Gastroesophageal sphincter (tissue), 4 donors: ENCODE data around the gene SLC38A5. TPM values are rescaled to one million over a fixed set of nuclear protein-coding genes. Genes with fewer than 3 reads are reported as not detected.

ENCODE experiments used
- ATAC-seq: fragments of 150-250 bp; one replicate; pipeline ENCODE4 v1.9.1; 2016; ENCODE audit warnings: mild to moderate bottlenecking, moderate library complexity
- H3K27ac ChIP-seq, 4 donors: fragments of 200-600 bp; sonication (generic) in 3 of 4; 1 replicate in 3 of 4; 2 replicates in 1 of 4; pipeline ENCODE4 v1.5.1; 2016 to 2019
- H3K27me3 ChIP-seq: fragments of 200-600 bp; sonication (generic); one replicate; pipeline ENCODE4 v1.5.1; 2019
- H3K36me3 ChIP-seq, 2 donors: fragments of 200-600 bp; sonication (generic); one replicate each; pipeline ENCODE4 v1.5.1; 2019; ENCODE audit warnings: control low read depth in 1 of 2
- H3K4me1 ChIP-seq, 3 donors: fragments of 200-600 bp; sonication (generic); 1 replicate in 2 of 3; 2 replicates in 1 of 3; pipeline ENCODE4 v1.5.1; 2016 to 2019; ENCODE audit warnings: control low read depth in 2 of 3
- H3K4me3 ChIP-seq, 2 donors: fragments of 200-600 bp; sonication (generic); one replicate each; pipeline ENCODE4 v1.5.1; 2019; ENCODE audit warnings: mild to moderate bottlenecking in 1 of 2, moderate library complexity in 1 of 2
- H3K9me3 ChIP-seq, 3 donors: fragments of 200-600 bp; sonication (generic); one replicate each; pipeline ENCODE4 v1.5.1; 2017 to 2019; ENCODE audit warnings: control low read depth in 2 of 3
- CTCF ChIP-seq, 4 experiments: fragments of 200-600 bp in 2 of 4; fragments of 450-650 bp in 2 of 4; sonication (generic) in 1 of 4; IDR thresholded peaks; one replicate each; pipeline ENCODE4 v1.5.1; 2017 to 2019; ENCODE audit warnings: antibody characterized with exemption in 4 of 4, mild to moderate bottlenecking in 2 of 4, moderate library complexity in 2 of 4
- EP300 ChIP-seq: sonication (generic); formaldehyde crosslinking; IDR thresholded peaks from one replicate; pipeline ENCODE4 v1.6.1; 2017; ENCODE audit warnings: antibody characterized with exemption, mild to moderate bottlenecking
- POLR2A ChIP-seq, 2 donors: fragments of 450-650 bp; IDR thresholded peaks; one replicate each; pipeline ENCODE4 v1.6.1; 2017; ENCODE audit warnings: antibody characterized with exemption in 2 of 2, mild to moderate bottlenecking in 2 of 2, moderate library complexity in 1 of 2
- POLR2AphosphoS5 ChIP-seq: sonication (generic); formaldehyde crosslinking; IDR thresholded peaks from one replicate; pipeline ENCODE4 v1.6.1; 2017; ENCODE audit warnings: antibody characterized with exemption
- WGBS, 2 donors: methylation state at CpG; one replicate each; pipeline ENCODE4 v1.1.5; 2018; ENCODE audit warnings: low coverage in 1 of 2; 5-methylcytosine and 5-hydroxymethylcytosine counted together
- total RNA-seq, 4 donors: library from RNA; depleted of rRNA; stranded (reverse); fragments of >200 nt; gene quantifications; one replicate each; pipeline ENCODE4 v1.1.0, GENCODE V29; 2016

The SLC38A5 gene
- total RNA-seq, 4 donors from 2014 or later, result 4.2 to 7.9 (median 4.7) TPM

- no peaks in the 10 kb centered on the region for H3K36me3 ChIP-seq
Observed at GRCh38 chrX:48493890-48494364, 23.9 kb upstream of the SLC38A5 start.

GRCh38 chrX:48492293-48492910 lies 22.3 kb upstream of the SLC38A5 start:
- no peaks in the 10 kb centered on the region for H3K4me1 ChIP-seq
- no peaks in the 10 kb centered on the region for H3K27me3 ChIP-seq
- H3K4me3 ChIP-seq, result no peak overlapping the region
- TF ChIP-seq CTCF (IDR thresholded peaks at IDR 0.05) (no peak), EP300 (no peak), POLR2AphosphoS5 (no peak), POLR2A (IDR thresholded peaks at IDR 0.05) (no peak)
- 50 to 54% methylated on average over 1 to 4 of the region's 7 CpGs for WGBS, 2 donors
- no peaks in the 10 kb centered on the region for H3K36me3 ChIP-seq
- H3K9me3 ChIP-seq, result no peaks in the 10 kb centered on the region
- ATAC-seq, result no peak
- H3K27ac ChIP-seq, result no peak overlapping the region

More at GRCh38 chrX:48493890-48494364, 23.9 kb upstream of the SLC38A5 start:
- H3K9me3 ChIP-seq, result no peaks in the 10 kb centered on the region
- H3K4me3 ChIP-seq, result no peak overlapping the region
- H3K27ac ChIP-seq, result no peak overlapping the region
- H3K27me3 ChIP-seq, result no peaks in the 10 kb centered on the region
- TF ChIP-seq EP300 (no peak), POLR2A (IDR thresholded peaks at IDR 0.05) (no peak), CTCF (IDR thresholded peaks at IDR 0.05) (peak in 1 of 4 experiments; percentile 24), POLR2AphosphoS5 (no peak)
- H3K4me1 ChIP-seq, result no peaks in the 10 kb centered on the region
- ATAC-seq, result no peak
- WGBS, 2 donors, result 22% methylated on average over 3 of the region's 10 CpGs; no CpG with 5 or more reads in 1 of the 2 donors

- no peaks in the 10 kb centered on the region for H3K4me1 ChIP-seq
- H3K27me3 ChIP-seq, result no peaks in the 10 kb centered on the region
- no peak for ATAC-seq
- H3K36me3 ChIP-seq, result peaks cover 0 to 3% of the 10 kb centered on the region in 2 donors
- H3K27ac ChIP-seq, result no peak overlapping the region
- H3K4me3 ChIP-seq, result no peak overlapping the region
- H3K9me3 ChIP-seq, result no peaks in the 10 kb centered on the region
- TF ChIP-seq EP300, result no peak
- TF ChIP-seq CTCF (IDR thresholded peaks at IDR 0.05), result no peak
- no peak for TF ChIP-seq POLR2AphosphoS5
- TF ChIP-seq POLR2A (IDR thresholded peaks at IDR 0.05), result no peak
- WGBS, 2 donors, result 75% methylated on average over 3 of the region's 9 CpGs; no CpG with 5 or more reads in 1 of the 2 donors
Observed at GRCh38 chrX:48491809-48492208, 21.7 kb upstream of the SLC38A5 start.

- TF ChIP-seq POLR2A (IDR thresholded peaks at IDR 0.05) (no peak), CTCF (IDR thresholded peaks at IDR 0.05) (no peak), POLR2AphosphoS5 (no peak), EP300 (no peak)
- no CpG with 5 or more reads among the region's 8 CpGs for WGBS, 2 donors
- Histone ChIP-seq H3K4me1 (no peaks in the 10 kb centered on the region), H3K27ac (no peak overlapping the region), H3K9me3 (no peaks in the 10 kb centered on the region), H3K27me3 (no peaks in the 10 kb centered on the region), H3K36me3 (peaks cover 0 to 9% of the 10 kb centered on the region in 2 donors), H3K4me3 (no peak overlapping the region)
- ATAC-seq, result no peak
Observed at GRCh38 chrX:48490661-48491060, 20.6 kb upstream of the SLC38A5 start.

GRCh38 chrX:48489892-48490291 lies 19.8 kb upstream of the SLC38A5 start:
- no peak for ATAC-seq
- 46 to 83% methylated on average over 1 to 2 of the region's 2 CpGs for WGBS, 2 donors
- no peak for TF ChIP-seq POLR2A (IDR thresholded peaks at IDR 0.05)
- TF ChIP-seq CTCF (IDR thresholded peaks at IDR 0.05), result no peak
- TF ChIP-seq POLR2AphosphoS5, result no peak
- TF ChIP-seq EP300, result no peak

More at GRCh38 chrX:48489892-48490291, 19.8 kb upstream of the SLC38A5 start:
- no peaks in the 10 kb centered on the region for H3K9me3 ChIP-seq
- no peaks in the 10 kb centered on the region for H3K4me1 ChIP-seq
- H3K27me3 ChIP-seq, result no peaks in the 10 kb centered on the region
- peaks cover 0 to 12% of the 10 kb centered on the region in 2 donors for H3K36me3 ChIP-seq
- no peak overlapping the region for H3K27ac ChIP-seq
- H3K4me3 ChIP-seq, result no peak overlapping the region
